HCT116 (cell line): ENCODE data around the gene MLPH.

Source experiments
- CTCF ChIP-seq, 3 experiments: fragments of 200-600 bp in 1 of 3; sonication (generic) in 1 of 3; IDR thresholded peaks in 2 of 3; conservative IDR thresholded peaks in 1 of 3; 2 replicates each; pipeline ENCODE4 v1.5.1; 2012 to 2017; ENCODE audit warnings: low read depth in 2 of 3, low read length in 2 of 3, antibody characterized with exemption in 1 of 3, borderline replicate concordance in 1 of 3, control low read depth in 1 of 3, mild to moderate bottlenecking in 1 of 3, mixed read lengths in 1 of 3, mixed run types in 1 of 3, moderate library complexity in 1 of 3; ENCODE audit not compliant: insufficient read depth in 1 of 3
- ELF1 ChIP-seq: IDR thresholded peaks from 2 replicates; pipeline ENCODE4 v1.6.1; 2012; ENCODE audit warnings: low read depth, borderline replicate concordance
- EZH2 ChIP-seq: fragments of 200-600 bp; sonication (generic); IDR thresholded peaks from 2 replicates; pipeline ENCODE4 v1.6.1; 2017; ENCODE audit warnings: antibody characterized with exemption, mixed run types
- MAX ChIP-seq: IDR thresholded peaks from 2 replicates; pipeline ENCODE4 v1.6.1; 2012

- TF ChIP-seq CTCF (IDR thresholded peaks at IDR 0.05 in 2 of 3, conservative IDR thresholded peaks at IDR 0.05 in 1 of 3; ENCODE audit: borderline replicate concordance in 1 of 3, insufficient read depth in 1 of 3, low read depth in 2 of 3, low read length in 2 of 3), result no peak
- no peak for TF ChIP-seq EZH2
- TF ChIP-seq ELF1, result no peak
- TF ChIP-seq MAX, result no peak
Observed at GRCh38 chr2:237494066-237494465, 7.0 kb downstream of the MLPH start.
